Measurements from ENCODE around the gene WDR20.

DNA sequence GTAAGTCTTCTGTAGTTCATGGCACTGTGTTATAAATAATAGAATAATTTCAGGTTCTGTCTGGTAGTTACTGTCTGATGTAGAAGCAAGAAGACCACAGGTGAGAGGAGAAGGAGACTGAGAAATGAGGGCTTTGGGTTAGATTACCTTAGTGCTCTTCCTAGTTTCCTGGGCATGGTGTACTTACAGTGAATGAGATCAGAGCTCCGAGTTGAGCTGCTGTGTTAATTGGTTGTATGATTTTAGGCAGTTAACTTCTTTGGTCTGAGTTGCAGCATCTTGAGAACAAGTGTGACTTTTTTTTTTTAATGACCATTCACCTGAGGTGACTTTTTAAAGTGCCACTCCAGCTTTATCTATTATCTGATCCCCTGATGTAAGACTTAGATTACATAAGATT, 41.5 kb downstream of the WDR20 start:
- TF ChIP-seq, protein P1, sequence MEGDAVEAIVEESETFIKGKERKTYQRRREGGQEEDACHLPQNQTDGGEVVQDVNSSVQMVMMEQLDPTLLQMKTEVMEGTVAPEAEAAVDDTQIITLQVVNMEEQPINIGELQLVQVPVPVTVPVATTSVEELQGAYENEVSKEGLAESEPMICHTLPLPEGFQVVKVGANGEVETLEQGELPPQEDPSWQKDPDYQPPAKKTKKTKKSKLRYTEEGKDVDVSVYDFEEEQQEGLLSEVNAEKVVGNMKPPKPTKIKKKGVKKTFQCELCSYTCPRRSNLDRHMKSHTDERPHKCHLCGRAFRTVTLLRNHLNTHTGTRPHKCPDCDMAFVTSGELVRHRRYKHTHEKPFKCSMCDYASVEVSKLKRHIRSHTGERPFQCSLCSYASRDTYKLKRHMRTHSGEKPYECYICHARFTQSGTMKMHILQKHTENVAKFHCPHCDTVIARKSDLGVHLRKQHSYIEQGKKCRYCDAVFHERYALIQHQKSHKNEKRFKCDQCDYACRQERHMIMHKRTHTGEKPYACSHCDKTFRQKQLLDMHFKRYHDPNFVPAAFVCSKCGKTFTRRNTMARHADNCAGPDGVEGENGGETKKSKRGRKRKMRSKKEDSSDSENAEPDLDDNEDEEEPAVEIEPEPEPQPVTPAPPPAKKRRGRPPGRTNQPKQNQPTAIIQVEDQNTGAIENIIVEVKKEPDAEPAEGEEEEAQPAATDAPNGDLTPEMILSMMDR (IDR thresholded peaks at IDR 0.05 in 2 of 3, conservative IDR thresholded peaks at IDR 0.05 in 1 of 3; ENCODE audit: control insufficient read depth in 2 of 3, extremely low read depth in 1 of 3, insufficient read depth in 1 of 3, low read depth in 3 of 3, low read length in 3 of 3): no peak
- TF ChIP-seq RELA (IDR thresholded peaks at IDR 0.05; ENCODE audit: borderline replicate concordance, partially characterized antibody) (no peak), SIN3A (IDR thresholded peaks at IDR 0.05; ENCODE audit: low read depth, low read length) (no peak), ZNF274 (IDR thresholded peaks at IDR 0.05; ENCODE audit: insufficient read depth, insufficient read length) (no peak), TCF3 (IDR thresholded peaks at IDR 0.05; ENCODE audit: borderline replicate concordance, insufficient read depth, low read depth, low read length) (no peak), RCOR1 (conservative IDR thresholded peaks at IDR 0.05; ENCODE audit: low read depth, low read length) (no peak), POLR2A (IDR thresholded peaks at IDR 0.05; ENCODE audit: low read depth, low read length) (no peak), ETV6 (conservative IDR thresholded peaks at IDR 0.05 in 1 of 2, IDR thresholded peaks at IDR 0.05 in 1 of 2; ENCODE audit: borderline replicate concordance in 1 of 2, low read depth in 1 of 2) (no peak), NR2C2 (IDR thresholded peaks at IDR 0.05; ENCODE audit: borderline replicate concordance, control insufficient read depth, insufficient read length, low read depth) (no peak), TARDBP (IDR thresholded peaks at IDR 0.05; ENCODE audit: borderline replicate concordance) (no peak), SP1 (IDR thresholded peaks at IDR 0.05; ENCODE audit: low read depth, low read length) (no peak)
- TF ChIP-seq, protein P2, sequence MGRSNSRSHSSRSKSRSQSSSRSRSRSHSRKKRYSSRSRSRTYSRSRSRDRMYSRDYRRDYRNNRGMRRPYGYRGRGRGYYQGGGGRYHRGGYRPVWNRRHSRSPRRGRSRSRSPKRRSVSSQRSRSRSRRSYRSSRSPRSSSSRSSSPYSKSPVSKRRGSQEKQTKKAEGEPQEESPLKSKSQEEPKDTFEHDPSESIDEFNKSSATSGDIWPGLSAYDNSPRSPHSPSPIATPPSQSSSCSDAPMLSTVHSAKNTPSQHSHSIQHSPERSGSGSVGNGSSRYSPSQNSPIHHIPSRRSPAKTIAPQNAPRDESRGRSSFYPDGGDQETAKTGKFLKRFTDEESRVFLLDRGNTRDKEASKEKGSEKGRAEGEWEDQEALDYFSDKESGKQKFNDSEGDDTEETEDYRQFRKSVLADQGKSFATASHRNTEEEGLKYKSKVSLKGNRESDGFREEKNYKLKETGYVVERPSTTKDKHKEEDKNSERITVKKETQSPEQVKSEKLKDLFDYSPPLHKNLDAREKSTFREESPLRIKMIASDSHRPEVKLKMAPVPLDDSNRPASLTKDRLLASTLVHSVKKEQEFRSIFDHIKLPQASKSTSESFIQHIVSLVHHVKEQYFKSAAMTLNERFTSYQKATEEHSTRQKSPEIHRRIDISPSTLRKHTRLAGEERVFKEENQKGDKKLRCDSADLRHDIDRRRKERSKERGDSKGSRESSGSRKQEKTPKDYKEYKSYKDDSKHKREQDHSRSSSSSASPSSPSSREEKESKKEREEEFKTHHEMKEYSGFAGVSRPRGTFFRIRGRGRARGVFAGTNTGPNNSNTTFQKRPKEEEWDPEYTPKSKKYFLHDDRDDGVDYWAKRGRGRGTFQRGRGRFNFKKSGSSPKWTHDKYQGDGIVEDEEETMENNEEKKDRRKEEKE (IDR thresholded peaks at IDR 0.05): no peak
- TF ChIP-seq, protein P3, sequence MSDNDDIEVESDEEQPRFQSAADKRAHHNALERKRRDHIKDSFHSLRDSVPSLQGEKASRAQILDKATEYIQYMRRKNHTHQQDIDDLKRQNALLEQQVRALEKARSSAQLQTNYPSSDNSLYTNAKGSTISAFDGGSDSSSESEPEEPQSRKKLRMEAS (IDR thresholded peaks at IDR 0.05; ENCODE audit: low read depth, low read length): no peak

All from GM12878 (cell line).